ENCODE results near the gene WDFY3.

GRCh38 chr4:84849051-84849640 lies 117.3 kb downstream of the WDFY3 start:
- TF ChIP-seq, protein P1, sequence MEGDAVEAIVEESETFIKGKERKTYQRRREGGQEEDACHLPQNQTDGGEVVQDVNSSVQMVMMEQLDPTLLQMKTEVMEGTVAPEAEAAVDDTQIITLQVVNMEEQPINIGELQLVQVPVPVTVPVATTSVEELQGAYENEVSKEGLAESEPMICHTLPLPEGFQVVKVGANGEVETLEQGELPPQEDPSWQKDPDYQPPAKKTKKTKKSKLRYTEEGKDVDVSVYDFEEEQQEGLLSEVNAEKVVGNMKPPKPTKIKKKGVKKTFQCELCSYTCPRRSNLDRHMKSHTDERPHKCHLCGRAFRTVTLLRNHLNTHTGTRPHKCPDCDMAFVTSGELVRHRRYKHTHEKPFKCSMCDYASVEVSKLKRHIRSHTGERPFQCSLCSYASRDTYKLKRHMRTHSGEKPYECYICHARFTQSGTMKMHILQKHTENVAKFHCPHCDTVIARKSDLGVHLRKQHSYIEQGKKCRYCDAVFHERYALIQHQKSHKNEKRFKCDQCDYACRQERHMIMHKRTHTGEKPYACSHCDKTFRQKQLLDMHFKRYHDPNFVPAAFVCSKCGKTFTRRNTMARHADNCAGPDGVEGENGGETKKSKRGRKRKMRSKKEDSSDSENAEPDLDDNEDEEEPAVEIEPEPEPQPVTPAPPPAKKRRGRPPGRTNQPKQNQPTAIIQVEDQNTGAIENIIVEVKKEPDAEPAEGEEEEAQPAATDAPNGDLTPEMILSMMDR (IDR thresholded peaks at IDR 0.05) = no peak
- TF ChIP-seq POLR2A (IDR thresholded peaks at IDR 0.05) (no peak), POLR2AphosphoS5 (IDR thresholded peaks at IDR 0.05) (no peak)
